RWPE2 (cell line): ENCODE measurements around the gene SVEP1.

ENCODE experiments used
- ATAC-seq: fragments of 200-7000 bp; cut with Tn5 transposase; 3 replicates; pipeline ENCODE4 v1.9.1; 2021; ENCODE audit warnings: low read depth
- DNase-seq: peaks from one replicate; pipeline ENCODE4 v3.0.0-alpha.2; 2020; ENCODE audit warnings: low spot score
- H3K27ac ChIP-seq: fragments of 450-650 bp; 2 replicates; pipeline ENCODE4 v1.5.1; 2017; ENCODE audit warnings: mild to moderate bottlenecking; ENCODE audit not compliant: poor library complexity, severe bottlenecking
- H3K27me3 ChIP-seq: fragments of 250-450 bp; sonication (Bioruptor Pico); 2 replicates; pipeline ENCODE4 v1.5.1; 2021; ENCODE audit warnings: mild to moderate bottlenecking, moderate library complexity; ENCODE audit not compliant: insufficient read depth, poor library complexity, severe bottlenecking
- H3K36me3 ChIP-seq: fragments of 250-450 bp; sonication (Bioruptor Pico); 2 replicates; pipeline ENCODE4 v1.5.1; 2020; ENCODE audit warnings: low read depth, mild to moderate bottlenecking, moderate library complexity
- H3K4me1 ChIP-seq: fragments of 250-450 bp; sonication (Bioruptor Pico); 2 replicates; pipeline ENCODE4 v1.5.1; 2021; ENCODE audit warnings: mild to moderate bottlenecking, moderate library complexity; ENCODE audit not compliant: insufficient read depth, poor library complexity, severe bottlenecking
- H3K4me3 ChIP-seq: fragments of 250-450 bp; sonication (Bioruptor Pico); 2 replicates; pipeline ENCODE4 v1.5.1; 2021; ENCODE audit warnings: mild to moderate bottlenecking, moderate library complexity; ENCODE audit not compliant: severe bottlenecking
- H3K9me3 ChIP-seq: fragments of 250-450 bp; sonication (Bioruptor Pico); 2 replicates; pipeline ENCODE4 v1.5.1; 2021; ENCODE audit warnings: mild to moderate bottlenecking, moderate library complexity; ENCODE audit not compliant: severe bottlenecking
- CTCF ChIP-seq: fragments of 450-650 bp; IDR thresholded peaks from one replicate; pipeline ENCODE4 v1.5.1; 2017; ENCODE audit warnings: mild to moderate bottlenecking, moderate library complexity; ENCODE audit not compliant: poor library complexity, severe bottlenecking

Gene SVEP1

GRCh38 chr9:110605565-110605964 is 26.0 kb upstream of the SVEP1 start:
- no peak for DNase-seq
- no peak for TF ChIP-seq CTCF
- H3K4me1 ChIP-seq: peaks cover 11% of the 10 kb centered on the region
- peak overlapping the region; percentile 55 for H3K27ac ChIP-seq
- H3K9me3 ChIP-seq: no peaks in the 10 kb centered on the region
- no peak overlapping the region for H3K4me3 ChIP-seq
- no peak for ATAC-seq
- no peaks in the 10 kb centered on the region for H3K27me3 ChIP-seq
- no peaks in the 10 kb centered on the region for H3K36me3 ChIP-seq

- H3K4me1 ChIP-seq: peaks cover 11% of the 10 kb centered on the region
- DNase-seq: no peak
- H3K9me3 ChIP-seq: no peaks in the 10 kb centered on the region
- H3K27ac ChIP-seq: no peak overlapping the region
- ATAC-seq: no peak
- no peaks in the 10 kb centered on the region for H3K36me3 ChIP-seq
- TF ChIP-seq CTCF: no peak
- H3K27me3 ChIP-seq: no peaks in the 10 kb centered on the region
- H3K4me3 ChIP-seq: no peak overlapping the region
These were observed 24.6 kb upstream of the SVEP1 start for GRCh38 chr9:110604171-110604601.

GRCh38 chr9:110602281-110602680 is 22.7 kb upstream of the SVEP1 start:
- DNase-seq: no peak
- ATAC-seq: peak; percentile 72
- Histone ChIP-seq H3K27me3 (no peaks in the 10 kb centered on the region), H3K9me3 (no peaks in the 10 kb centered on the region), H3K27ac (peak overlapping the region; percentile 4), H3K4me1 (peaks cover 11% of the 10 kb centered on the region), H3K4me3 (no peak overlapping the region), H3K36me3 (no peaks in the 10 kb centered on the region)
- no peak for TF ChIP-seq CTCF

GRCh38 chr9:110601098-110601497 is 21.6 kb upstream of the SVEP1 start:
- Histone ChIP-seq H3K4me1 (peaks cover 7% of the 10 kb centered on the region), H3K36me3 (no peaks in the 10 kb centered on the region), H3K4me3 (no peak overlapping the region), H3K27ac (no peak overlapping the region), H3K9me3 (no peaks in the 10 kb centered on the region), H3K27me3 (no peaks in the 10 kb centered on the region)
- no peak for DNase-seq
- no peak for ATAC-seq
- TF ChIP-seq CTCF: no peak

GRCh38 chr9:110599468-110599867 is 19.9 kb upstream of the SVEP1 start:
- Histone ChIP-seq H3K36me3 (no peaks in the 10 kb centered on the region), H3K4me3 (no peak overlapping the region), H3K27me3 (no peaks in the 10 kb centered on the region), H3K4me1 (peaks cover 7% of the 10 kb centered on the region), H3K27ac (no peak overlapping the region), H3K9me3 (no peaks in the 10 kb centered on the region)
- ATAC-seq: no peak
- no peak for DNase-seq
- no peak for TF ChIP-seq CTCF
